22Rv1 (cell line): ENCODE data around the gene BCCIP.

Experiments used
- CTCF ChIP-seq: fragments of 450-650 bp; IDR thresholded peaks from 2 replicates; pipeline ENCODE4 v1.5.1; 2017; ENCODE audit warnings: mild to moderate bottlenecking
- ZFX ChIP-seq: fragments of 450-650 bp; IDR thresholded peaks from 2 replicates; pipeline ENCODE4 v1.6.1; 2017; ENCODE audit warnings: antibody characterized with exemption, borderline replicate concordance

DNA sequence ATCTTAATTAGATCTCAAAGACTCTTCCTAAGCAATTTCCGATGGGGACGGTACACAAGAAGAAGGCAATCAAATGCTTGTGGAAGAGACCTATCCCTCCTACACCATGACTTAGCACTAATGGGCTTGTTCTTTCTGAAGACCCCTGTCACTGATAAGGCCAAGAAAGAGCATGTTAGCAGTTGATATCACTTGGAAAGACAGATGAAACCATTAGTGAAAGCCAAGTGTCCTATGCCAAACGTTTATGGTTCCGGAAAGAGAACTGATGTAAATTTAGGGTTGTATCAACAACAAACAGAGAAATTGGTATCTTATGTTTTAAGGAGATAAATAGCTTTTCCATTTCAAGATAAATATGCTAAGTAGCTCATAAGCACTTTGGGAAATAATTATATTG, 6.8 kb upstream of the BCCIP start:
- TF ChIP-seq CTCF (no peak), ZFX (no peak)
